ENCODE measurements around the gene COL5A1.

DNA sequence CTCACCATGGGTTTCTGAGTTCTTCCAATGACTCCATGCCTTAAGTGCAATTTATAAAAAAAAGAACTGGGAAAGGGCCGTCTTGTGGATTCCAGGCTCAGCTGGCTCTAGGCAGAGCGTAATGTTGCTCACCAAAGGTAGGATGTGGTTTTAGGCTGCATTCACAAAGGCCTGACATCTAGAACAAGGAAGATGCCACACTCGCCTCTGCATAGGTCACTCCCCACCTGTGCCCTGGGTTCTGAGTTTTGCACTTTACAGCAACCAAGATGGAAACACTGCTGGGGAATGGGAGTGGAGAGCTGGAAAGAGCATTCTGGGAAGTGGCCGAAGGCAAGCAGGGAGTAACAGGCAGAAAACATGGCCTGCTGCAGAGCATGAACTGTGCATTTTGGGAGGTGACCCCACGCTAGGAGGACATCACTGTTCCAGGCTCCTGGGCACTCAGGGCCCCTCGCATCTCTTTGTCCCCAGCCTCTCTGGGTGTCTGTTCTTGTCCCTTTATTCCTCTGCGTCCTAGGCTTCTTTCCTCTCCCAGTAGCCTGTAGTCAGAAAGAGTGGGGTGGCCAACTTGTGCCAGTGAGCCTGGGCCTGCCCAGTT lies 251.3 kb downstream of the COL5A1 start:
- no peak for TF ChIP-seq POLR2A (IDR thresholded peaks at IDR 0.05)
- TF ChIP-seq CTCF (IDR thresholded peaks at IDR 0.05): no peak

All from esophagus squamous epithelium (tissue), 4 donors.